Smooth muscle cell (in vitro differentiated cells): Measurements from ENCODE around the gene IFFO2. TPM values are rescaled to one million over a fixed set of nuclear protein-coding genes. Genes with fewer than 3 reads are reported as not detected.

Experiments used
- DNase-seq: peaks from one replicate; lab custom pipeline; 2025; ENCODE audit not compliant: unreplicated experiment; lab: John Stamatoyannopoulos, UW
- H2AFZ ChIP-seq: fragments of 200-600 bp; sonication (generic); 2 replicates; pipeline ENCODE4 v1.6.0; 2016; ENCODE audit warnings: antibody characterized with exemption, low read depth, mild to moderate bottlenecking
- H3F3A ChIP-seq: fragments of 200-600 bp; sonication (generic); 2 replicates; pipeline ENCODE4 v1.6.0; 2017; ENCODE audit warnings: antibody characterized with exemption, low read depth
- H3K27ac ChIP-seq: fragments of 200-600 bp; sonication (generic); 2 replicates; pipeline ENCODE4 v1.5.1; 2016; ENCODE audit warnings: low read depth, mild to moderate bottlenecking
- H3K27me3 ChIP-seq: fragments of 200-600 bp; sonication (generic); 2 replicates; pipeline ENCODE4 v1.6.1; 2016; ENCODE audit warnings: low read depth, mild to moderate bottlenecking
- H3K36me3 ChIP-seq: fragments of 200-600 bp; sonication (generic); 2 replicates; pipeline ENCODE4 v1.5.1; 2016; ENCODE audit warnings: low read depth
- H3K4me1 ChIP-seq: fragments of 200-600 bp; sonication (generic); 2 replicates; pipeline ENCODE4 v1.5.1; 2016; ENCODE audit warnings: low read depth
- H3K4me2 ChIP-seq: fragments of 200-600 bp; sonication (generic); 2 replicates; pipeline ENCODE4 v1.6.0; 2016; ENCODE audit warnings: mild to moderate bottlenecking
- H3K4me3 ChIP-seq: fragments of 200-600 bp; sonication (generic); 2 replicates; pipeline ENCODE4 v1.5.1; 2016; ENCODE audit warnings: mild to moderate bottlenecking
- H3K79me2 ChIP-seq: fragments of 200-600 bp; sonication (generic); 2 replicates; pipeline ENCODE4 v1.6.0; 2016; ENCODE audit warnings: low read depth, mild to moderate bottlenecking
- H3K9ac ChIP-seq: fragments of 200-600 bp; sonication (generic); 2 replicates; pipeline ENCODE4 v1.6.0; 2016; ENCODE audit warnings: low read depth
- H3K9me3 ChIP-seq: fragments of 200-600 bp; sonication (generic); replicated peaks from 2 replicates; pipeline ENCODE4 v1.5.1; 2016; ENCODE audit warnings: low read depth
- H4K20me1 ChIP-seq: fragments of 200-600 bp; sonication (generic); 2 replicates; pipeline ENCODE4 v1.6.0; 2016; ENCODE audit warnings: low read depth
- CTCF ChIP-seq: fragments of 200-600 bp; sonication (generic); IDR thresholded peaks from 2 replicates; pipeline ENCODE4 v1.5.1; 2017; ENCODE audit warnings: borderline replicate concordance, mild to moderate bottlenecking, antibody characterized with exemption; ENCODE audit not compliant: insufficient read depth, poor library complexity, severe bottlenecking
- WGBS: methylation state at CpG from one replicate; pipeline ENCODE4 v1.1.7; 2016; ENCODE audit warnings: low lambda C conversion rate; 5-methylcytosine and 5-hydroxymethylcytosine counted together
- polyA plus RNA-seq: library from polyadenylated mRNA; unstranded; fragments of >200 nt; fragmentation: Nextera tagmentation; extraction: Ambion mirVana; gene quantifications from 2 replicates; pipeline ENCODE4 v1.2.1, GENCODE V29; 2016
- total RNA-seq: library from RNA; depleted of rRNA; stranded (reverse); fragments of >200 nt; gene quantifications from 2 replicates; pipeline ENCODE4 v1.2.3, GENCODE V29; 2014

Gene IFFO2
- total and polyA plus RNA-seq, 2 experiments from 2014 or later: 5.7 to 19.1 TPM

DNA sequence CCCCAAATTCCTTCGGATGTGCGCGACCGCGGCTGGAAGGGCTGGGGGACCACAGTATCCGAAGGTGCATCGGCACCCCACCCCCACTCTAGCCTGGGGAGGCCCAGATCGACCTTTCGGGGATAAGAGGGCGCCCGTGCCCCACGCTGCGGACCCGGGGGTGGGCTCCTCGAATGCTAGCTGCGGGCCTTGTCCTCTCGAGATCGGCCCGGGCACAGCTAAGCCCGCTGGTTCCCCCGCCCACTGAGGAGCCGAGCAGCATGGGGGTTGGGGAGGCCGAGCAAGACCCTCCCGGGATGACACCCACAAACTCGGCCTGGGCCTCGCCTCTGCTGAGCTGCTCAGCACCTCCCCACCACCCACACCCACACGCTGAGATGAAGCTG lies 653 bp upstream of the IFFO2 start:
- peak overlapping the region; percentile 56 for H3K27ac ChIP-seq
- TF ChIP-seq CTCF: no peak

DNA sequence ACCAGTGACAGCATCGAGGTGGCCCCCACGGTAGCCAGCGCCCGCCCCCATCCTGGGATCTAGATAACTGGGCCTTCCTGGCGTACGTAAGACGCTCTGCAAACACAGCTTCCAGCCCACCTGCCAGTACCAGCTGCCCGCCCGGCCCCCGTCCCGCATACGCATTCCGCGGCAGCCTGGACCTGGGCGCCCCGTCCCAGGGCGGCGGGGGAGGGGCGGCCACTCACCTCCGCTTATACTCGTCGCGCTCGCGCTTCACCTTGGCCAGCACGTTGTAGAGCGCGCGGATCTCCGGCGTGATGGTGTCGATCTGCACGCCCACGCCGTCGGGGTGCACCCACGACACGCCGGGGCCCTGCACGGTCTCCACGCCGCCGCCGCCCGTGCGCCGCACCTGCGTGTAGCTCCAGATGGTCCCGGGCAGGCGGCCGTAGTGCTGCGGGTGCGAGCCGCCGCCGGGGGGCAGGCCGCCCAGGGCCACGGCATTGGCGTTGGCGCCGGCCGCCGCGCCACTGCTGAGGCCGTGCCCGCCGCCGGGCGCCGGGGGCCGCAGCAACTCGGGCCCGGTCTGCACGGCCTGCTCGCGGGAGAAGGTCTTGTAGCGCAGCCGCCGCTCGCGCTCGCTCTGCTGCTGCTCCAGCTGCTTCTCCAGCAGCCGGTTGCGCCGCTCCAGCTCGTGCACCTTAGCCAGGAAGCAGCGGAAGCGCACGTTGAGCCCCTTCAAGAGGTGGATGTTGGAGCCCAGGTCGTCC lies 859 bp downstream of the IFFO2 start:
- Histone ChIP-seq H3K4me2 (peak overlapping the region; percentile 85), H2AFZ (no peak overlapping the region), H3K79me2 (peaks cover 54% of the 10 kb centered on the region), H4K20me1 (peaks cover 30% of the 10 kb centered on the region), H3F3A (peaks cover 13% of the 10 kb centered on the region), H3K4me3 (peak overlapping the region; percentile 69), H3K36me3 (no peaks in the 10 kb centered on the region), H3K9me3 (no peaks in the 10 kb centered on the region), H3K4me1 (peaks cover 8% of the 10 kb centered on the region), H3K27ac (peak overlapping the region; percentile 97), H3K27me3 (no peaks in the 10 kb centered on the region), H3K9ac (peak overlapping the region; percentile 62)
- WGBS: 2% methylated on average over 89 of the region's 90 CpGs
- DNase-seq: no peak
- no peak for TF ChIP-seq CTCF

More for the DNA sequence above, 653 bp upstream of the IFFO2 start:
- Histone ChIP-seq H2AFZ (peak overlapping the region; percentile 97), H3K4me3 (peak overlapping the region; percentile 69), H4K20me1 (peaks cover 30% of the 10 kb centered on the region), H3K4me1 (no peaks in the 10 kb centered on the region), H3K9ac (peak overlapping the region; percentile 84), H3K4me2 (peak overlapping the region; percentile 97), H3K79me2 (peaks cover 39% of the 10 kb centered on the region), H3K36me3 (no peaks in the 10 kb centered on the region), H3K9me3 (no peaks in the 10 kb centered on the region), H3K27me3 (no peaks in the 10 kb centered on the region), H3F3A (peaks cover 5% of the 10 kb centered on the region)
- no peak for DNase-seq
- WGBS: 5% methylated on average over 27 of the region's 27 CpGs

GRCh38 chr1:18955131-18955440 lies 1.4 kb downstream of the IFFO2 start:
- H3K27me3 ChIP-seq: no peaks in the 10 kb centered on the region
- DNase-seq: no peak
- H3F3A ChIP-seq: peaks cover 13% of the 10 kb centered on the region
- TF ChIP-seq CTCF: no peak
- no peaks in the 10 kb centered on the region for H3K36me3 ChIP-seq
- no peaks in the 10 kb centered on the region for H3K9me3 ChIP-seq
- peak overlapping the region; percentile 85 for H3K4me2 ChIP-seq
- H4K20me1 ChIP-seq: peaks cover 30% of the 10 kb centered on the region
- peak overlapping the region; percentile 97 for H3K27ac ChIP-seq
- peaks cover 14% of the 10 kb centered on the region for H3K4me1 ChIP-seq
- no peak overlapping the region for H2AFZ ChIP-seq
- H3K79me2 ChIP-seq: peaks cover 59% of the 10 kb centered on the region
- WGBS: 24% methylated on average over 6 of the region's 6 CpGs
- peak overlapping the region; percentile 69 for H3K4me3 ChIP-seq
- H3K9ac ChIP-seq: peak overlapping the region; percentile 62
